SU-DHL-6 (cell line): ENCODE results near the gene RUFY3.
A peak's percentile ranks its signal among the peaks of the same experiment; 100 is the strongest.
"Not testable (repeated sequence)": the region's sequence is repeated elsewhere in the genome, so short reads cannot be mapped to it uniquely, and the experiment has no call there.

ENCODE experiments used
- H2AFZ ChIP-seq: fragments of 200-600 bp; sonication (generic); 2 replicates; pipeline ENCODE4 v1.6.1; 2014; ENCODE audit warnings: low read depth, mild to moderate bottlenecking, moderate library complexity, mixed read lengths, antibody characterized with exemption, low read length; ENCODE audit not compliant: severe bottlenecking
- H3F3A ChIP-seq: fragments of 200-600 bp; shearing (Covaris generic); 2 replicates; pipeline ENCODE4 v1.6.0; 2016; ENCODE audit warnings: antibody characterized with exemption, mild to moderate bottlenecking; ENCODE audit not compliant: insufficient read depth
- H3K27ac ChIP-seq: fragments of 200-600 bp; sonication (generic); 2 replicates; pipeline ENCODE4 v1.5.1; 2016; ENCODE audit warnings: low read depth, mild to moderate bottlenecking, low read length, moderate library complexity, mixed read lengths
- H3K27me3 ChIP-seq: fragments of 200-600 bp; sonication (generic), shearing (Covaris generic); 2 replicates; pipeline ENCODE4 v1.6.0; 2014; ENCODE audit warnings: mild to moderate bottlenecking, low read length
- H3K36me3 ChIP-seq: fragments of 200-600 bp; sonication (generic); 2 replicates; pipeline ENCODE4 v1.6.1; 2014; ENCODE audit warnings: mild to moderate bottlenecking, low read length, mixed read lengths
- H3K4me2 ChIP-seq: fragments of 300-600, 200-600 bp; shearing (Covaris generic), sonication (generic); 2 replicates; pipeline ENCODE4 v1.6.0; 2014; ENCODE audit warnings: low read length, low read depth, mild to moderate bottlenecking; ENCODE audit not compliant: poor library complexity, severe bottlenecking
- H3K4me3 ChIP-seq: fragments of 200-600 bp; sonication (generic); 2 replicates; pipeline ENCODE4 v1.5.1; 2014; ENCODE audit warnings: antibody characterized with exemption, low read length, mild to moderate bottlenecking, mixed read lengths; ENCODE audit not compliant: insufficient read depth, poor library complexity, severe bottlenecking
- H3K79me2 ChIP-seq: fragments of 200-600 bp; sonication (generic); 2 replicates; pipeline ENCODE4 v1.6.1; 2014; ENCODE audit warnings: mild to moderate bottlenecking, low read length, moderate library complexity; ENCODE audit not compliant: insufficient read depth
- H3K9ac ChIP-seq: fragments of 200-600 bp; sonication (generic); 2 replicates; pipeline ENCODE4 v1.7.0; 2014; ENCODE audit warnings: mild to moderate bottlenecking, low read length
- H3K9me2 ChIP-seq: fragments of 200-600 bp; sonication (generic); replicated peaks from 2 replicates; pipeline ENCODE4 v1.6.1; 2014; ENCODE audit warnings: low read length; ENCODE audit not compliant: insufficient read depth
- H3K9me3 ChIP-seq: fragments of 200-600 bp; sonication (generic); 2 replicates; pipeline ENCODE4 v1.6.1; 2014; ENCODE audit warnings: low read length, mixed read lengths; ENCODE audit not compliant: insufficient read depth
- H4K20me1 ChIP-seq: fragments of 200-600 bp; sonication (generic); 2 replicates; pipeline ENCODE4 v1.6.1; 2014; ENCODE audit warnings: low read depth, mild to moderate bottlenecking, antibody characterized with exemption, low read length, moderate library complexity, mixed read lengths
- EZH2phosphoT487 ChIP-seq: fragments of 200-600 bp; sonication (generic), shearing (Covaris generic); conservative IDR thresholded peaks from 2 replicates; pipeline ENCODE4 v1.6.1; 2018; ENCODE audit warnings: mild to moderate bottlenecking, antibody characterized with exemption, low read length, moderate library complexity, mixed read lengths
- TF ChIP-seq, protein P1 (sequence below): fragments of 200-600 bp; sonication (generic); IDR thresholded peaks from one replicate; pipeline ENCODE4 v1.5.1; 2017; ENCODE audit warnings: antibody characterized with exemption, mild to moderate bottlenecking, low read length, moderate library complexity; ENCODE audit not compliant: insufficient read depth, poor library complexity, severe bottlenecking

The RUFY3 gene

DNA sequence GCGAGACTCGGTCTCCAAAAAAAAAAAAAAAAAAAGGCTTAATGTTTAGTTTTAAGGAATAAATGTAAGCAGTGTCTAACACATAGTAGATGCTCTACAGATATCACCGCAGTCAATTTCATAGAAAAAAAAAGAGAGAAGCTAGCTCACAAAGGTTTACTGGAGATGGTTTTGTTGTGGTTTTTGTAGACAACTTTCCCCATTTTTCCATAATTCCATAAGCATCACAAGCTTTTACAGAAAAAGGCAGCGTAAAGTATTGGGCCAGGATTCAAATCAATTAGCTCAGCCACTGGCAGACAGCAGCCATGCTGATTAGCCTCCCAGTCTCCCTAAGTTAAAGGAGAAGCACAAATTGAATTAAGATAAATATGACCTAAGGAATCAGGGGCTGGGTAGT, 116.4 kb downstream of the RUFY3 start:
- Histone ChIP-seq H3K79me2 (peaks cover 42% of the 10 kb centered on the region), H3K4me3 (peak overlapping the region; percentile 72), H2AFZ (no peak overlapping the region), H4K20me1 (no peaks in the 10 kb centered on the region), H3K9me2 (no peaks in the 10 kb centered on the region), H3F3A (peaks cover 8% of the 10 kb centered on the region), H3K36me3 (no peaks in the 10 kb centered on the region), H3K9me3 (no peaks in the 10 kb centered on the region), H3K4me2 (peak overlapping the region; percentile 82), H3K27me3 (no peaks in the 10 kb centered on the region), H3K27ac (peak overlapping the region; percentile 73), H3K9ac (peak overlapping the region; percentile 75)
- no peak for TF ChIP-seq EZH2phosphoT487
- TF ChIP-seq, protein P1, sequence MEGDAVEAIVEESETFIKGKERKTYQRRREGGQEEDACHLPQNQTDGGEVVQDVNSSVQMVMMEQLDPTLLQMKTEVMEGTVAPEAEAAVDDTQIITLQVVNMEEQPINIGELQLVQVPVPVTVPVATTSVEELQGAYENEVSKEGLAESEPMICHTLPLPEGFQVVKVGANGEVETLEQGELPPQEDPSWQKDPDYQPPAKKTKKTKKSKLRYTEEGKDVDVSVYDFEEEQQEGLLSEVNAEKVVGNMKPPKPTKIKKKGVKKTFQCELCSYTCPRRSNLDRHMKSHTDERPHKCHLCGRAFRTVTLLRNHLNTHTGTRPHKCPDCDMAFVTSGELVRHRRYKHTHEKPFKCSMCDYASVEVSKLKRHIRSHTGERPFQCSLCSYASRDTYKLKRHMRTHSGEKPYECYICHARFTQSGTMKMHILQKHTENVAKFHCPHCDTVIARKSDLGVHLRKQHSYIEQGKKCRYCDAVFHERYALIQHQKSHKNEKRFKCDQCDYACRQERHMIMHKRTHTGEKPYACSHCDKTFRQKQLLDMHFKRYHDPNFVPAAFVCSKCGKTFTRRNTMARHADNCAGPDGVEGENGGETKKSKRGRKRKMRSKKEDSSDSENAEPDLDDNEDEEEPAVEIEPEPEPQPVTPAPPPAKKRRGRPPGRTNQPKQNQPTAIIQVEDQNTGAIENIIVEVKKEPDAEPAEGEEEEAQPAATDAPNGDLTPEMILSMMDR, result no peak

DNA sequence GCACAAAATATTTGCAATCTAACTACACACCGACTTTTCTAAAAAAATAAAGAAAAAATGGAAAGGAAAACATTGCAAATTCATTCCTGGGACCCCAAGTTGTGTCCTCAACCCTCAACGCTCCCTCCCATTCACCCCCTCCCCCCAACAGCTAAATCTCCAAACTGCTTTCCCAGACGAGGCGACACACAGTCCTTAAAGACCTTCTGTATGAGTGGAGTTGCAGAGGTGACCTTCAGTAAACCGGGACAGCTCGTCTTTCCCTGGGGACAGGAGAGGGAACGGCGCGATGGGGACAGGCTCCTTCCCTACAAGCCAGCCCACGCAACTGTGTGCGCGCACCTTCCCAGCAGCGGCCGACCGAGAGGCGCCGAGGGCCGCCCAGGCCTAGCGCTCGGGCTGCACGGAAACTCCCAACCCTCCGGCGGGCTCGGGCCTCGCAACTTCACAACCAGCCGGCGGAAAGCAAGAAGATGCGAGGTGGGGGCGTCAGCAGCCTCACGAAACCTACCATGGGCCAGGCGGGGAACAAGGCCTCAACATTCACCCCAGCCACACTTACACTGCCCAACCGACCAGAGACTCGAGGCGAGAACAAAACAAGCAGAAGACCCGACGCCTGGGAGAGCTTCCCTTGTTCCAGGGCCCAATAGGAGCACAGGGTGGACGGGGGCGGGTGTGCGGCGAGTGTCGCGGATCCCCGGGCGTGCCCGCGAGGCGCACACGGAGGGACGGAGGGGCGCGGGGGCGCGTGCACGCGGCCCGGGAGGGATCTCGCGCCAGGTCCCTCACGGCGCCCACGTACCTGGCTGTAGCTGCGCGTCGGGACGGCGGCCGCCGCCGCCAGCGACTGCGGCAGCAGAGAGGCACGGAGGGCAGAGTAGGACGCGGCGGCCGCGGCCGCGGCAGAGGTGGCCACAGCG, 117.2 kb downstream of the RUFY3 start:
- Histone ChIP-seq H3K79me2 (peaks cover 42% of the 10 kb centered on the region), H3K27me3 (no peaks in the 10 kb centered on the region), H4K20me1 (no peaks in the 10 kb centered on the region), H3F3A (peaks cover 8% of the 10 kb centered on the region), H3K27ac (peak overlapping the region; percentile 73), H3K4me3 (peak overlapping the region; percentile 72), H2AFZ (no peak overlapping the region), H3K9me2 (no peaks in the 10 kb centered on the region), H3K9ac (peak overlapping the region; percentile 75), H3K36me3 (no peaks in the 10 kb centered on the region), H3K4me2 (peak overlapping the region; percentile 82), H3K9me3 (no peaks in the 10 kb centered on the region)
- no peak for TF ChIP-seq EZH2phosphoT487
- TF ChIP-seq, protein P1, result no peak

DNA sequence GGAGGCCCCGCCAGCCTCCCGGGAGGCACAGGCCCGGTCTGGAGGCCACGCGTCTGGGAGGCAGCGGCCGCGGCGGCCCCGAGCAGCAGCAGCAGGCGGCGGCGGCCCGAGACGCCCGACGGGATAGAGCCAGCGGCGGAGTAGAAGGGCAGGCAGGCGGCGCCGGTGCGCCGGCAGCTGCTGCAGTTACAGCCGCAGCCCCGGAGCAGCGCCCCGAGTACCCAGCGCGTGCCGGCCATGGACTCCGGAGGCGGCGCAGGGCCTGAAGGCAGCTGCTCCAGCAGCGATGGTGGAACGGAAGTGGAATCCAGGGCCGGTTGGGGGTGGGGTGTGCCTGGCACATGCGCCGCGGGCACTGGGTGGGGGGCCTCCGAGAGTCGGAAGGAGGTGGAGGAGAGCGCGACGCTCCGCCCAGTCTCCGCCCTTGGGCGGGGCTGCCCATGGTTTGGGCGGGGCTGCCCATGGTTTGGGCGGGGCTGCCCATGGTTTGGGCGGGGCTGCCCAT, 117.9 kb downstream of the RUFY3 start, which contains the start of gene GRSF1:
Gene GRSF1 (minus strand): TSS at position 302 of the 505 bp plus-strand sequence. CDS start 63 bp downstream, at position 239.
- Histone ChIP-seq H2AFZ (no peak within 1 kb of the TSS), H3K27ac (peak within 1 kb of the TSS; percentile 73), H3K9me3 (no peaks in the 10 kb centered on the region), H3K79me2 (peaks cover 39% of the 10 kb centered on the region), H3F3A (peaks cover 8% of the 10 kb centered on the region), H4K20me1 (no peaks in the 10 kb centered on the region), H3K9ac (peak within 1 kb of the TSS; percentile 75), H3K4me2 (peak within 1 kb of the TSS; percentile 82), H3K4me3 (peak within 1 kb of the TSS; percentile 72), H3K36me3 (no peaks in the 10 kb centered on the region), H3K27me3 (no peaks in the 10 kb centered on the region), H3K9me2 (no peaks in the 10 kb centered on the region)
- TF ChIP-seq, protein P1, result no peak
- TF ChIP-seq EZH2phosphoT487, result no peak

DNA sequence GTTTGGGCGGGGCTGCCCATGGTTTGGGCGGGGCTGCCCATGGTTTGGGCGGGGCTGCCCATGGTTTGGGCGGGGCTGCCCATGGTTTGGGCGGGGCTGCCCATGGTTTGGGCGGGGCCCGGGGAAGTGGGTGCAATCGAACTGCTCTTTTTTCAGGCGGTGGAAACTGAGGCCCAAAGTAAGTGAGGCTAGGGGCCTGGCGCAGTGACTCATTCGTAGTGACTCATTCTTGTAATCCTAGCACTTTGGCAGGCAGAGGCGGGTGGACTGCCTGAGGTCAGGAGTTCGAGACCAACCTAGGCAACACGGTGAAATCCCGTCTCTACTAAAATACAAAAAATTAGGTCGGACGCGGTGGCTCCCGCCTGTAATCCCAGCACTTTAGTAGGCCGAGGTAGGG, 118.4 kb downstream of the RUFY3 start:
- not testable (repeated sequence) for H3F3A ChIP-seq, H3K9me3 ChIP-seq, H3K4me3 ChIP-seq, H3K9me2 ChIP-seq, H3K36me3 ChIP-seq, H3K27ac ChIP-seq, H3K27me3 ChIP-seq, H2AFZ ChIP-seq, H4K20me1 ChIP-seq, H3K4me2 ChIP-seq, H3K9ac ChIP-seq
- H3K79me2 ChIP-seq, result peaks cover 36% of the 10 kb centered on the region

DNA sequence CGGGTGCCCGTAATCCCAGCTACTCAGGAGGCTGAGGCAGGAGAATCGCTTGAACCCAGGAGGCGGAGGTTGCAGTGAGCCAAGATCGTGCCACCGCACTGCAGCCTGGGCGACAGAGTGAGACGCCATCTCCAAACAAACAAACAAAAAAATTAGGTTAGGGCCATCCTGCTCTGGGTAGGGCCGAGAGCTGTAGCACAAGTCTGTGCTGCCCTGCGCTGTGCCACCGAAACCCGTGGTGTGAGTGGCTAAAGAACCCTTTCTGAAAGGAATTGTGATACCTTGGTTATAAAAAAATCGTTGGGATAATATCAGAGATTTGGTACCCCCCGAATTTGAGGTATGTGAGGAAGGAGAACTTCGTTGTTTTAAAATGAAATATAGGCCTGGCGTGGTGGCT, 118.9 kb downstream of the RUFY3 start:
- H3K4me2 ChIP-seq, H3K9me3 ChIP-seq, H3K9ac ChIP-seq, H4K20me1 ChIP-seq, H3K36me3 ChIP-seq, H3F3A ChIP-seq, H3K9me2 ChIP-seq, H3K4me3 ChIP-seq, H3K27me3 ChIP-seq, H2AFZ ChIP-seq, H3K27ac ChIP-seq: not testable (repeated sequence)
- H3K79me2 ChIP-seq, result peaks cover 35% of the 10 kb centered on the region
